GM12878 (cell line): ENCODE data around the gene RAPH1. TPM values are rescaled to one million over a fixed set of nuclear protein-coding genes. Genes with fewer than 3 reads are reported as not detected.
A peak's percentile ranks its signal among the peaks of the same experiment; 100 is the strongest.

ENCODE experiments used
- ATAC-seq: fragments of 200-7000 bp; cut with Tn5 transposase; 3 replicates; pipeline ENCODE4 v1.9.1; 2020; ENCODE audit warnings: mild to moderate bottlenecking, moderate library complexity
- BruUV-seq: library from RNA; stranded (reverse); fragments of 400-500 nt; replicated peaks from 2 replicates; lab custom pipeline; 2021; lab: Mats Ljungman, UMichigan
- CTCF ChIA-PET: fragments of 300-600 bp; sonication (Branson Sonifier 250); formaldehyde crosslinking; extraction: SDS; loops from one replicate; lab custom pipeline; 2021; ENCODE audit warnings: inconsistent platforms; lab: Yijun Ruan, JAX
- POLR2A ChIA-PET: fragments of 350-600 bp; formaldehyde crosslinking; extraction: SDS; loops from one replicate; lab custom pipeline; 2021; ENCODE audit warnings: inconsistent platforms; lab: Charles Lee
- RAD21 ChIA-PET: fragments of 300-600 bp; sonication (Branson Sonifier 250); formaldehyde crosslinking; loops from one replicate; lab custom pipeline; 2023; ENCODE audit warnings: antibody characterized with exemption; ENCODE audit not compliant: unreplicated experiment; lab: Charles Lee
- SMC1A ChIA-PET: fragments of 300-600 bp; sonication (Branson Sonifier 250); formaldehyde crosslinking; loops from one replicate; lab custom pipeline; 2023; ENCODE audit not compliant: unreplicated experiment, uncharacterized antibody; lab: Charles Lee
- DNase-seq: peaks from one replicate; pipeline ENCODE4 v3.0.0-alpha.2; 2011; ENCODE audit warnings: low read depth, low spot score
- FAIRE-seq: peaks from 3 replicates; lab custom pipeline; 2011; peaks lifted over from hg19 to GRCh38; lab: Jason Lieb, UNC
- H2AFZ ChIP-seq: 2 replicates; pipeline ENCODE4 v1.6.0; 2011; ENCODE audit warnings: low read depth, low read length, control low read depth; ENCODE audit not compliant: control insufficient read depth
- H3K27ac ChIP-seq: 2 replicates; pipeline ENCODE4 v1.5.1; 2011; ENCODE audit warnings: control low read depth; ENCODE audit not compliant: control insufficient read depth, insufficient read depth
- H3K27me3 ChIP-seq, 2 experiments: replicated peaks in 1 of 2; 2 replicates each; pipeline versions ENCODE4 v1.6.0 to v1.6.1; 2011; ENCODE audit warnings: low read length in 1 of 2; ENCODE audit not compliant: control insufficient read depth in 2 of 2, insufficient read depth in 2 of 2
- H3K36me3 ChIP-seq, 2 experiments: 2 replicates each; pipeline ENCODE4 v1.5.1; 2011; ENCODE audit warnings: low read length in 1 of 2; ENCODE audit not compliant: control insufficient read depth in 2 of 2, insufficient read depth in 2 of 2
- H3K4me1 ChIP-seq: 2 replicates; pipeline ENCODE4 v1.6.1; 2011; ENCODE audit warnings: mild to moderate bottlenecking, low read length, moderate library complexity, mixed read lengths; ENCODE audit not compliant: control insufficient read depth, insufficient read depth
- H3K4me2 ChIP-seq: 2 replicates; pipeline ENCODE4 v1.6.0; 2011; ENCODE audit warnings: control low read depth; ENCODE audit not compliant: control insufficient read depth, insufficient read depth
- H3K4me3 ChIP-seq: fragments of 200-600 bp; sonication (generic); 2 replicates; pipeline ENCODE4 v1.5.1; 2016
- H3K79me2 ChIP-seq: 2 replicates; pipeline ENCODE4 v1.6.0; 2011; ENCODE audit warnings: low read length; ENCODE audit not compliant: control insufficient read depth, insufficient read depth
- H3K9ac ChIP-seq: 2 replicates; pipeline ENCODE4 v1.8.0; 2011; ENCODE audit warnings: low read length, control low read depth, mixed read lengths; ENCODE audit not compliant: control insufficient read depth, insufficient read depth
- H3K9me3 ChIP-seq: replicated peaks from 3 replicates; pipeline ENCODE4 v1.5.1; 2011; ENCODE audit warnings: mild to moderate bottlenecking, low read length; ENCODE audit not compliant: control insufficient read depth, insufficient read depth
- H4K20me1 ChIP-seq: 2 replicates; pipeline ENCODE4 v1.6.0; 2011; ENCODE audit not compliant: control insufficient read depth, insufficient read depth
- ATF3 ChIP-seq: IDR thresholded peaks from 2 replicates; pipeline ENCODE4 v1.6.1; 2011; ENCODE audit warnings: low read depth, mild to moderate bottlenecking, low read length, moderate library complexity, borderline replicate concordance; ENCODE audit errors: extremely low read depth
- BCL11A ChIP-seq: IDR thresholded peaks from 2 replicates; pipeline ENCODE4 v1.6.1; 2011; ENCODE audit warnings: low read depth, low read length
- HDAC6 ChIP-seq: fragments of 200-600 bp; sonication (generic); IDR thresholded peaks from one replicate; pipeline ENCODE4 v1.8.0; 2017; ENCODE audit warnings: antibody characterized with exemption; ENCODE audit not compliant: unreplicated experiment
- HDGF ChIP-seq: fragments of 450-650 bp; IDR thresholded peaks from 2 replicates; pipeline ENCODE4 v1.6.1; 2016; ENCODE audit warnings: antibody characterized with exemption
- MTA2 ChIP-seq: fragments of 450-650 bp; IDR thresholded peaks from 2 replicates; pipeline ENCODE4 v1.6.1; 2016; ENCODE audit warnings: low read depth, mild to moderate bottlenecking, moderate library complexity
- MYC ChIP-seq: IDR thresholded peaks from 2 replicates; pipeline ENCODE4 v1.6.1; 2011; ENCODE audit warnings: mild to moderate bottlenecking, low read length, moderate library complexity, inconsistent platforms; ENCODE audit not compliant: insufficient read depth, insufficient replicate concordance, insufficient read length, severe bottlenecking
- NFYA ChIP-seq: IDR thresholded peaks from 2 replicates; pipeline ENCODE4 v1.6.1; 2011; ENCODE audit warnings: low read depth, mild to moderate bottlenecking, low read length, improper control_type of control experiment, borderline replicate concordance
- NRF1 ChIP-seq: conservative IDR thresholded peaks from 2 replicates; pipeline ENCODE4 v1.6.1; 2011; ENCODE audit warnings: mild to moderate bottlenecking, low read depth, low read length, improper control_type of control experiment
- POLR2AphosphoS2 ChIP-seq: IDR thresholded peaks from 2 replicates; pipeline ENCODE4 v1.6.1; 2011; ENCODE audit warnings: low read depth, mild to moderate bottlenecking, low read length, improper control_type of control experiment, moderate library complexity
- SKIL ChIP-seq: fragments of 450-650 bp; IDR thresholded peaks from 2 replicates; pipeline ENCODE4 v1.6.1; 2017; ENCODE audit warnings: mild to moderate bottlenecking, low read depth, inconsistent platforms; ENCODE audit not compliant: poor library complexity, severe bottlenecking
- SP1 ChIP-seq: IDR thresholded peaks from one replicate; pipeline ENCODE4 v1.6.1; 2011; ENCODE audit warnings: low read depth, low read length
- USF1 ChIP-seq: IDR thresholded peaks from 2 replicates; pipeline ENCODE4 v1.6.1; 2011; ENCODE audit warnings: borderline replicate concordance, low read depth, mild to moderate bottlenecking, moderate library complexity, mixed read lengths, low read length; ENCODE audit not compliant: insufficient read depth; ENCODE audit errors: extremely low read length
- ZNF384 ChIP-seq: IDR thresholded peaks from 2 replicates; pipeline ENCODE4 v1.6.1; 2012; ENCODE audit warnings: low read depth, mild to moderate bottlenecking, low read length, improper control_type of control experiment, borderline replicate concordance
- WGBS: methylation state at CpG from one replicate; pipeline ENCODE4 v1.1.6; 2016; ENCODE audit warnings: low lambda C conversion rate; ENCODE audit not compliant: insufficient replicate concordance, insufficient coverage; ENCODE audit errors: missing lambda C conversion rate; 5-methylcytosine and 5-hydroxymethylcytosine counted together
- in situ Hi-C: fragments of 300-500 bp; cut with MboI; formaldehyde crosslinking; loops from 9 replicates; pipeline ENCODE4 v1.14.3; 2018; ENCODE audit warnings: mixed read lengths
- intact Hi-C: fragments of 100-400 bp; cut with micrococcal nuclease; formaldehyde crosslinking; loops from one replicate; pipeline ENCODE4 v1.14.2; 2022; ENCODE audit not compliant: unreplicated experiment
- polyA plus RNA-seq, 11 experiments: library from polyadenylated mRNA; depleted of rRNA in 4 of 11; unstranded in 6 of 11; stranded (reverse) in 5 of 11; fragments of >200 nt; fragmentation: Nextera tagmentation in 4 of 11; fragmentation: Illumina TruSeq in 1 of 11; extraction: Ambion mirVana in 4 of 11; extraction: Trizol in 1 of 11; gene quantifications; 1 replicate in 1 of 11; 2 replicates in 10 of 11; pipeline versions ENCODE4 v1.2.1 to v1.2.3, GENCODE V29; 2011 to 2016; ENCODE audit warnings: inconsistent platforms in 2 of 11, missing spikeins in 2 of 11, low read depth in 1 of 11
- total RNA-seq, 4 experiments: library from RNA; depleted of rRNA in 3 of 4; stranded (reverse); fragments of >200 nt in 3 of 4; fragmentation: Illumina TruSeq in 1 of 4; extraction: Trizol in 1 of 4; gene quantifications; 2 replicates each; pipeline versions ENCODE4 v1.2.1 to v1.2.3, GENCODE V29; 2013 to 2021

The RAPH1 gene
- total and polyA plus RNA-seq, 10 of the 15 experiments (the other 5 are each of a cell fraction or from before 2014, with no cell fraction given) = 0.09 to 0.90 (median 0.21) TPM; not detected in 7

DNA sequence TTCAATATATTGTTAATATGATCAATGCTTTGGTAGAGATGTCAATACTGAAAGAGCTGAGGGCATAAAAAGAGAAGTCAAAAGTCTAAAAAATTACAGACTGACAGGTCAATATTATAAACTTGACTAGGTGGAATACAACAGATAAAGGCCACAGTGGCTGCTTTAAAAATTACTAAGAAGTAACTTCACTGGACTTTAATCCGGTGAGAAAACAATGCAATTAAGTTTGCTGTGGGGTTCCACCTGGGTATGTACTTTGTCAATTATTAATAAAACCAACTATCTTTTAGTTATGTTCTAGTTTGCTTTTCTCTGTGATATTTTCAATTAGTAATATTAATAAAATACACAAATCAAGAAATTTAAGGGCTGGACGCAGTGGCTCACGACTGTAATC is 44.7 kb downstream of the RAPH1 start:
- FAIRE-seq = no peak
- H3K4me1 ChIP-seq = no peaks in the 10 kb centered on the region
- ATAC-seq = no peak
- H4K20me1 ChIP-seq = no peaks in the 10 kb centered on the region
- ChIA-PET CTCF (interaction anchor here (0.8 to 1.8 kb wide), 2 partner anchors 324 to 325 kb away, joined by 3 to 5 read pairs; no protein-coding TSS in a partner anchor), SMC1A (no interaction called here), RAD21 (no interaction called here), POLR2A (no interaction called here)
- DNase-seq = no peak
- H3K79me2 ChIP-seq = no peaks in the 10 kb centered on the region
- H3K36me3 ChIP-seq = no peaks in the 10 kb centered on the region
- no peak overlapping the region for H3K9ac ChIP-seq
- WGBS = 81% methylated on average over 3 of the region's 3 CpGs
- H3K9me3 ChIP-seq = no peaks in the 10 kb centered on the region
- intact Hi-C loops = no loop called here
- H3K4me2 ChIP-seq = no peak overlapping the region
- H3K27ac ChIP-seq = no peak overlapping the region
- in situ Hi-C loops = no loop called here
- no peaks in the 10 kb centered on the region for H3K27me3 ChIP-seq
- H3K4me3 ChIP-seq = no peak overlapping the region
- TF ChIP-seq SKIL (no peak), BCL11A (no peak), HDAC6 (no peak), HDGF (no peak), MTA2 (peak; percentile 35; the same call in 1 of the 2 replicates)
- BruUV-seq = no TSS peak
- no peak overlapping the region for H2AFZ ChIP-seq

DNA sequence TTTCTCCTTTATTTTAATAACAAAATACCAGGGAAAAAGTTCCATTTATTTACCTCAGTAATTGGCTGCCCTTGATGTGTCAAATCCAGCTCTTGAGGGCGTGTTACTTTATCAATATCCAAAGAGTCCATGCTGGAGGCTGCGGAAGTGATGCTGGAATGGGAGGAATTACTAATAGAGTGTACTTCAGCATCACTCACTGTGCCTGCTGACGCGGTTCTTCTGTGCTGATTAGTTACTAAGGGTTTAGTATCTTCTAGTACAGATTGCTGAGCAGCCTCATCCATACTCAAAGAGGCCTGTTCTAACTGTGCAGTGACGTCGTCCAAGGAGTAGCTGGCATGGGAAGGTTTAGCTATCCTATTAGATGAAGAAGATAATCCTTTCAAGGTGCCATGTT is 45.6 kb downstream of the RAPH1 start:
- ATAC-seq (no peak), DNase-seq (no peak), FAIRE-seq (no peak)
- Histone ChIP-seq H3K36me3 (no peaks in the 10 kb centered on the region), H3K4me3 (no peak overlapping the region), H4K20me1 (no peaks in the 10 kb centered on the region), H3K4me1 (no peaks in the 10 kb centered on the region), H3K4me2 (no peak overlapping the region), H3K27ac (no peak overlapping the region), H3K9ac (no peak overlapping the region), H2AFZ (no peak overlapping the region), H3K9me3 (no peaks in the 10 kb centered on the region), H3K27me3 (no peaks in the 10 kb centered on the region), H3K79me2 (no peaks in the 10 kb centered on the region)
- ChIA-PET RAD21 (no interaction called here), POLR2A (no interaction called here), SMC1A (no interaction called here), CTCF (interaction anchor here (1.8 kb wide), 1 partner anchor 326 kb away, joined by 5 read pairs; no protein-coding TSS in a partner anchor)
- intact Hi-C loops = loop anchor here (10.0 kb wide), 1 partner anchor 685 kb away; no protein-coding TSS in a partner anchor
- TF ChIP-seq ZNF384 (no peak), USF1 (no peak), NRF1 (no peak), SP1 (no peak), ATF3 (no peak), MYC (no peak), NFYA (no peak), POLR2AphosphoS2 (no peak)
- WGBS = 56% methylated on average over 6 of the region's 6 CpGs
- BruUV-seq = no TSS peak
- in situ Hi-C loops = no loop called here
